SH-SY5Y (cell line): ENCODE results near the gene H1-8.

Source experiments
- GATA2 ChIP-seq: IDR thresholded peaks from 2 replicates; pipeline ENCODE4 v1.6.1; 2011; ENCODE audit warnings: mild to moderate bottlenecking, low read depth, low read length
- GATA3 ChIP-seq: IDR thresholded peaks from 2 replicates; pipeline ENCODE4 v1.6.1; 2011; ENCODE audit warnings: low read depth, mild to moderate bottlenecking, low read length, moderate library complexity

DNA sequence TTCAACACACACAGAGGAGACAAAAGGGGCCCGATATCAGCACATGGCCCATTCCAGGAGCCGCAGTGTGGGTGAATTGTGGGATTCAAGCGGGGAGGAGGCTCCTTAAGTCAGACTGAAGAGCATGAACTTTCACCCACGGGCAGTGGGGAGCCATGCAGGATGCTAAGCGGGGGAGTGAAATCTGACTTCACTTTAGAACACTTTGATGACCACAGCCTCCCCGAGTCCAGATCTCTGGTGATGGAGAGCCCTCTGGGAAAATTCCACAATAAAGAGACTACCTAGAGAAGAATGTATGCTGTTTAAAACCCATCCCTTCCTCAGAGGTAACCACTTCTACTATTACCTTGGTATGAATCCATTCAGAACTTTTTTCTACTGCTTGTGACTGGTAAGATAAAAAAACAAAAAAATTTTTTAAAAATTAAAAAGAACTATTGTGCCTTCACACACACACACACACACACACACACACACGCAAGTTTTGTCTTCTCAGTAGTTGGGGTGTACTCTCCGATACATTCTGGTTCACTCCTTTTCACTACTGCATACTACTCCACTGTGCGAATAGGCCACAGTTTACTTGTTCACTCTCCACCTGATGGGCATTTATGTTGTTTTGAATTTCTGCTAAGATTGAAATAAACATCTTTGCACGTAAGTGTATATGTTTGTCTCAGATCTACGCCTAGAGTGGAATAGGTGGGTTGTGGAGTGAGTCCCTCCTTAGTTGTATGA is 2.0 kb upstream of the H1-8 start:
- TF ChIP-seq GATA2: no peak
- no peak for TF ChIP-seq GATA3
